Gastroesophageal sphincter (tissue), 3 donors: Measurements from ENCODE around the gene ZC3H8.

ENCODE experiments used
- CTCF ChIP-seq, 4 experiments: fragments of 200-600 bp in 2 of 4; fragments of 450-650 bp in 2 of 4; sonication (generic) in 1 of 4; IDR thresholded peaks; one replicate each; pipeline ENCODE4 v1.5.1; 2017 to 2019; ENCODE audit warnings: antibody characterized with exemption in 4 of 4, mild to moderate bottlenecking in 2 of 4, moderate library complexity in 2 of 4
- EP300 ChIP-seq: sonication (generic); formaldehyde crosslinking; IDR thresholded peaks from one replicate; pipeline ENCODE4 v1.6.1; 2017; ENCODE audit warnings: antibody characterized with exemption, mild to moderate bottlenecking
- POLR2A ChIP-seq, 2 donors: fragments of 450-650 bp; IDR thresholded peaks; one replicate each; pipeline ENCODE4 v1.6.1; 2017; ENCODE audit warnings: antibody characterized with exemption in 2 of 2, mild to moderate bottlenecking in 2 of 2, moderate library complexity in 1 of 2
- POLR2AphosphoS5 ChIP-seq: sonication (generic); formaldehyde crosslinking; IDR thresholded peaks from one replicate; pipeline ENCODE4 v1.6.1; 2017; ENCODE audit warnings: antibody characterized with exemption

DNA sequence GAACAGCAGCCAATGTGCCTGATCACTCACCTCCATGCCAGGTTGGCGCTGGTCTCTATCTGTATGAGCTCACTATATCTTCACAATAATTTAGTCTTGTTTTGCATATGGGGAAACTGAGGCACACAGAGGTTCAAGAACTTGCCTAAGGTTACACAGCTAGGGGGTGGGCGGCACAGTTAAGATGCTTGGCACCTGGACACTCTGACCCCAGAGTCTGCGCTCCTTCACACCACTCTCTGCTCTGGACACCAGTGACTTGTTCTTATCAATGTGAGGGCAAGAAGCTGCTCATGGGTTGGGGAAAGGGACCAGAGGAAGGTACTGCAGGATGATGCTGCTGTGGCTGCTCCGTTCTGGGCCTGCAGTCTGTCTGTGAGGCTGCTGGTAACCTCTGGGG lies 89.5 kb downstream of the ZC3H8 start:
- TF ChIP-seq CTCF (IDR thresholded peaks at IDR 0.05) (no peak), POLR2A (IDR thresholded peaks at IDR 0.05) (no peak), POLR2AphosphoS5 (no peak), EP300 (no peak)
